ENCODE results near the gene CPEB4. TPM values are rescaled to one million over a fixed set of nuclear protein-coding genes. Genes with fewer than 3 reads are reported as not detected.

The CPEB4 gene
- total and polyA plus RNA-seq, 2 donors (not counting 3 experiments of a cell fraction or from before 2014, with no cell fraction given): 11.3 to 16.4 TPM

DNA sequence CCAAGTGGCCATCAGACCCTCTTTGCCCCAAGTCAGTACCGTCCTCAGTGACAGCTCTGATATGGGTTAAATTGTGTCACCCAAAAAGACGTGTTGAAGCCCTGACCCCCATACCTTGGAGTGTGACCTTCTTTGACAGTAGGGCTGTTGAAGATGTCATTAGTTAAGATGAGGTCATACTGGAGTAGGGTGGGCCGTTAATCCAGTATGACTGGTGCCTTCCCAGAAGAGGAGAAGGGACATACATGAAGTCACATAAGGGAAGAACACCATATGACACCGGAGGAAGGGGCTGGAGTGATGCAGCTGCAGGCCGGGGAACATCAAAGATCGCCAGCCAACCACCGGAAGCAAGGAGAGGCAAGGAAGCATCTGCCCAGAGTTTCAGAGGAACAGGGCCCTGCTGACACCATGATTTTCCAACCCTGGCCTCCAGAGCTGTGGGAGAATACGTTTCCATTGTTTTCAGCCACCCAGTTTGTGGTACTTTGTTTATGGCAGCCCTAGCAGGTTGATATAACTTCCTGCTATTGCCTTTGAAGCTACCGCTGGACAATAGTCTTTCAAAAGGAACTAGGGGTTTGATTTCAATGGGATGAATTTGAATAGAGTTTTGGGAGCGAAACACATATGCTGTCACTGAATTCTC is 36.4 kb upstream of the CPEB4 start:
- FAIRE-seq (no peak), DNase-seq (ENCODE audit: low read depth, low spot score) (no peak)
- POLR2A ChIA-PET: no interaction called here
- no peak overlapping the region for H2AFZ ChIP-seq (ENCODE audit: low read depth, low read length)
- H3K9me1 ChIP-seq (replicated peaks; ENCODE audit: control insufficient read depth, extremely low read depth, insufficient read depth, low read length): no peaks in the 10 kb centered on the region
- H3K4me2 ChIP-seq (ENCODE audit: insufficient read depth, low read length): no peak overlapping the region
- CTCF ChIA-PET: interaction anchor here (1.1 kb wide), 1 partner anchor 121 kb away, joined by 4 read pairs; no protein-coding TSS in a partner anchor
- dilution Hi-C loops (cut with MboI; ENCODE audit: extremely low pct_ligation_motif_present, low sequenced_read_pairs): no loop called here
- TF ChIP-seq POLR2AphosphoS5 (IDR thresholded peaks at IDR 0.05; ENCODE audit: insufficient read depth, low read depth, low read length): no peak
- no peak for TF ChIP-seq JUN (IDR thresholded peaks at IDR 0.05; ENCODE audit: borderline replicate concordance, insufficient read depth, insufficient read length, low read depth)
- TF ChIP-seq, protein P1, sequence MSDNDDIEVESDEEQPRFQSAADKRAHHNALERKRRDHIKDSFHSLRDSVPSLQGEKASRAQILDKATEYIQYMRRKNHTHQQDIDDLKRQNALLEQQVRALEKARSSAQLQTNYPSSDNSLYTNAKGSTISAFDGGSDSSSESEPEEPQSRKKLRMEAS (IDR thresholded peaks at IDR 0.05; ENCODE audit: insufficient read depth, insufficient read length): no peak
- no peak for TF ChIP-seq EZH2 (IDR thresholded peaks at IDR 0.05; ENCODE audit: borderline replicate concordance, low read depth, low read length, severe bottlenecking)
- no peaks in the 10 kb centered on the region for H3K27me3 ChIP-seq (ENCODE audit: control insufficient read depth in 2 of 2, insufficient read depth in 2 of 2, low read length in 2 of 2)
- H3K27ac ChIP-seq (ENCODE audit: insufficient read depth, low read depth, low read length): no peak overlapping the region
- H4K20me1 ChIP-seq (replicated peaks; ENCODE audit: control insufficient read depth, extremely low read depth, insufficient read depth, low read length): no peaks in the 10 kb centered on the region
- H3K36me3 ChIP-seq (ENCODE audit: control insufficient read depth in 2 of 2, extremely low read depth in 1 of 2, insufficient read depth in 2 of 2, low read length in 2 of 2): no peaks in the 10 kb centered on the region
- BruUV-seq (replicated peaks): no TSS peak
- H3K9ac ChIP-seq (replicated peaks; ENCODE audit: extremely low read depth, insufficient read depth, low read length): no peak overlapping the region
- no peaks in the 10 kb centered on the region for H3K79me2 ChIP-seq (ENCODE audit: control insufficient read depth, insufficient read depth, low read length)
- H3K9me3 ChIP-seq (replicated peaks; ENCODE audit: control insufficient read depth, insufficient read depth, low read length): no peaks in the 10 kb centered on the region
- H3K4me3 ChIP-seq (replicated peaks in 1 of 3; ENCODE audit: insufficient read depth in 1 of 3, low read depth in 1 of 3, low read length in 3 of 3): no peak overlapping the region
- intact Hi-C loops (cut with micrococcal nuclease): no loop called here
- peaks cover 12% of the 10 kb centered on the region for H3K4me1 ChIP-seq (ENCODE audit: control insufficient read depth, extremely low read depth, insufficient read depth, low read length)

DNA sequence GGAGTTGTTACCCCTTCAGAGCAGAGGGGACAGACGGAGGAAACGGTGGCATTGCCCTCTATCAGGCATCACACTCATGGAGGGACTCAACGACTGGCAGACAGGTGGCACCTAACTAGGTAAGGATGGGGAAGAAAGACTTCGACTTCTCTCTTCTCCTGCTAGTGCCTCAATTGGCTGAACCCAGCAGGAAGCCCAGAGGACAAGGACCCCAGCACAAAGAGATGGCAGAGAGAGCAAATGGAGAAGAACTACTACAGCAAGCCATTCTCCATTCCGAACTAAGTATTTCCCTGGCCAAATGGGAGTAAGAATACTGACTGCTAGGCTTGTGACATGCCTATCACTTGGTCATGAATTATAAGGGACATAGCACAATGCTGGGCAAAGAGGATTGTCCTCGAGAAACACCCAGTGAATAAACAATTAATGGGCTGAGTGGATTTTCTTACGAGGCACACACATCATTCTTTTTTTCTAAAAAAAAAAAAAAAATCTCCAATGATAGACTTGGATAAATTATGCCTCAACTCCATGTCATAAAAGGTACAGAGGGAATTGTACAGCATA is 35.3 kb upstream of the CPEB4 start:
- intact Hi-C loops (cut with micrococcal nuclease): no loop called here
- no peaks in the 10 kb centered on the region for H4K20me1 ChIP-seq (replicated peaks; ENCODE audit: control insufficient read depth, extremely low read depth, insufficient read depth, low read length)
- H3K9me3 ChIP-seq (replicated peaks; ENCODE audit: control insufficient read depth, insufficient read depth, low read length): no peaks in the 10 kb centered on the region
- H3K4me1 ChIP-seq (ENCODE audit: control insufficient read depth, extremely low read depth, insufficient read depth, low read length): peaks cover 12% of the 10 kb centered on the region
- H3K27ac ChIP-seq (ENCODE audit: insufficient read depth, low read depth, low read length): no peak overlapping the region
- H3K9ac ChIP-seq (replicated peaks; ENCODE audit: extremely low read depth, insufficient read depth, low read length): no peak overlapping the region
- no peak for TF ChIP-seq POLR2AphosphoS5 (IDR thresholded peaks at IDR 0.05; ENCODE audit: insufficient read depth, low read depth, low read length)
- no peak for TF ChIP-seq JUN (IDR thresholded peaks at IDR 0.05; ENCODE audit: borderline replicate concordance, insufficient read depth, insufficient read length, low read depth)
- TF ChIP-seq GATA2 (IDR thresholded peaks at IDR 0.05; ENCODE audit: insufficient read depth, insufficient read length, low read depth, low read length): no peak
- TF ChIP-seq, protein P2, sequence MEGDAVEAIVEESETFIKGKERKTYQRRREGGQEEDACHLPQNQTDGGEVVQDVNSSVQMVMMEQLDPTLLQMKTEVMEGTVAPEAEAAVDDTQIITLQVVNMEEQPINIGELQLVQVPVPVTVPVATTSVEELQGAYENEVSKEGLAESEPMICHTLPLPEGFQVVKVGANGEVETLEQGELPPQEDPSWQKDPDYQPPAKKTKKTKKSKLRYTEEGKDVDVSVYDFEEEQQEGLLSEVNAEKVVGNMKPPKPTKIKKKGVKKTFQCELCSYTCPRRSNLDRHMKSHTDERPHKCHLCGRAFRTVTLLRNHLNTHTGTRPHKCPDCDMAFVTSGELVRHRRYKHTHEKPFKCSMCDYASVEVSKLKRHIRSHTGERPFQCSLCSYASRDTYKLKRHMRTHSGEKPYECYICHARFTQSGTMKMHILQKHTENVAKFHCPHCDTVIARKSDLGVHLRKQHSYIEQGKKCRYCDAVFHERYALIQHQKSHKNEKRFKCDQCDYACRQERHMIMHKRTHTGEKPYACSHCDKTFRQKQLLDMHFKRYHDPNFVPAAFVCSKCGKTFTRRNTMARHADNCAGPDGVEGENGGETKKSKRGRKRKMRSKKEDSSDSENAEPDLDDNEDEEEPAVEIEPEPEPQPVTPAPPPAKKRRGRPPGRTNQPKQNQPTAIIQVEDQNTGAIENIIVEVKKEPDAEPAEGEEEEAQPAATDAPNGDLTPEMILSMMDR (IDR thresholded peaks at IDR 0.05; ENCODE audit: extremely low read depth in 1 of 2, insufficient read depth in 1 of 2, low read depth in 1 of 2, low read length in 2 of 2): no peak
- TF ChIP-seq POLR2A (IDR thresholded peaks at IDR 0.05; ENCODE audit: low read depth, low read length): no peak
- no peak for TF ChIP-seq EZH2 (IDR thresholded peaks at IDR 0.05; ENCODE audit: borderline replicate concordance, low read depth, low read length, severe bottlenecking)
- ChIA-PET POLR2A (no interaction called here), CTCF (interaction anchor here (2.6 kb wide), 1 partner anchor 33 kb away, joined by 9 read pairs; no protein-coding TSS in a partner anchor)
- no peaks in the 10 kb centered on the region for H3K36me3 ChIP-seq (ENCODE audit: control insufficient read depth in 2 of 2, extremely low read depth in 1 of 2, insufficient read depth in 2 of 2, low read length in 2 of 2)
- no peaks in the 10 kb centered on the region for H3K27me3 ChIP-seq (ENCODE audit: control insufficient read depth in 2 of 2, insufficient read depth in 2 of 2, low read length in 2 of 2)
- no TSS peak for BruUV-seq (replicated peaks)
- H3K9me1 ChIP-seq (replicated peaks; ENCODE audit: control insufficient read depth, extremely low read depth, insufficient read depth, low read length): no peaks in the 10 kb centered on the region
- H3K4me2 ChIP-seq (ENCODE audit: insufficient read depth, low read length): no peak overlapping the region
- no peak overlapping the region for H2AFZ ChIP-seq (ENCODE audit: low read depth, low read length)
- FAIRE-seq (no peak), DNase-seq (ENCODE audit: low read depth, low spot score) (no peak)
- H3K4me3 ChIP-seq (replicated peaks in 1 of 3; ENCODE audit: insufficient read depth in 1 of 3, low read depth in 1 of 3, low read length in 3 of 3): no peak overlapping the region
- dilution Hi-C loops (cut with MboI; ENCODE audit: extremely low pct_ligation_motif_present, low sequenced_read_pairs): no loop called here
- no peaks in the 10 kb centered on the region for H3K79me2 ChIP-seq (ENCODE audit: control insufficient read depth, insufficient read depth, low read length)

Data from endothelial cell of umbilical vein (primary cell).